ENCODE results near the gene CMTM2.

DNA sequence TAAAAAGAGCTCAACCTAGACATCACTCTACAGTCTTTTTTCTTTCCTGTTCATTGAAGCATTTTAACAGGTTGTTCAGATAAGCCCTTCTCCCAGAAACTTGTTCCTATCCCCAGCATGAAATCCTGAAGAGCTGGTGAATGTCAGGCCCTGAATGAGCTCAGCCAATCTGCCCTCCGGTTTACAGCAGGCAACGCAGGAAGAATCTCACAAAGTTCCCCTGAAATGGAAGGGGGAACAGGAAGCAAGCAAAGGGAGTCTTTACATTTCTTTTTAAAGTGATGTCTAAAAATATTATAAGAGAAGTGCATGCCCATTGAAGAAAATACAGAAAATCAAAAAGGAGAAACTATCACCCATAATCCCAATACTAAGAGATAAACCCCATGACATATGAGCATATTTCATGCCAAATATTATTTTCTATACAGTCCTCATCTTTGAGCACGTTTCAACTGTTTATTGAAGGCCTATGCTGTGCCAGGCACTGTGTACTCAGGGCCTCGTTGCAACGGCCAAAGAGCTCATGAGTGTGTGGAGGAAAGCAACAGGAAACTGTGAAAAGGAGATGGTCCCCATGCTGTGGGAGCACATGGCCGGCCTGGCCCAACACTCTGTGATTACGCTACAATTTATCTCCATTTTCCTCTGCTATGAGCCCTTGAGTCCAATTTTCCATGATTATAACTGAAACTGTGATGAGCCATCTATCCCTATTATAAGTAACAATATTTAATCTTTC is 35.1 kb upstream of the CMTM2 start:
- TF ChIP-seq, protein P1, sequence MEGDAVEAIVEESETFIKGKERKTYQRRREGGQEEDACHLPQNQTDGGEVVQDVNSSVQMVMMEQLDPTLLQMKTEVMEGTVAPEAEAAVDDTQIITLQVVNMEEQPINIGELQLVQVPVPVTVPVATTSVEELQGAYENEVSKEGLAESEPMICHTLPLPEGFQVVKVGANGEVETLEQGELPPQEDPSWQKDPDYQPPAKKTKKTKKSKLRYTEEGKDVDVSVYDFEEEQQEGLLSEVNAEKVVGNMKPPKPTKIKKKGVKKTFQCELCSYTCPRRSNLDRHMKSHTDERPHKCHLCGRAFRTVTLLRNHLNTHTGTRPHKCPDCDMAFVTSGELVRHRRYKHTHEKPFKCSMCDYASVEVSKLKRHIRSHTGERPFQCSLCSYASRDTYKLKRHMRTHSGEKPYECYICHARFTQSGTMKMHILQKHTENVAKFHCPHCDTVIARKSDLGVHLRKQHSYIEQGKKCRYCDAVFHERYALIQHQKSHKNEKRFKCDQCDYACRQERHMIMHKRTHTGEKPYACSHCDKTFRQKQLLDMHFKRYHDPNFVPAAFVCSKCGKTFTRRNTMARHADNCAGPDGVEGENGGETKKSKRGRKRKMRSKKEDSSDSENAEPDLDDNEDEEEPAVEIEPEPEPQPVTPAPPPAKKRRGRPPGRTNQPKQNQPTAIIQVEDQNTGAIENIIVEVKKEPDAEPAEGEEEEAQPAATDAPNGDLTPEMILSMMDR (conservative IDR thresholded peaks at IDR 0.05 in 1 of 2, IDR thresholded peaks at IDR 0.05 in 1 of 2; ENCODE audit: low read depth in 1 of 2, low read length in 2 of 2), result no peak
- TF ChIP-seq EZH2 (IDR thresholded peaks at IDR 0.05; ENCODE audit: low read length, missing control alignments), result no peak

Data from fibroblast of lung (primary cell).